Thyroid gland (tissue), 4 donors: ENCODE results near the gene ASCC3.

Experiments
- POLR2A ChIP-seq, 2 donors: fragments of 450-650 bp; IDR thresholded peaks; one replicate each; pipeline ENCODE4 v1.6.1; 2017; ENCODE audit warnings: antibody characterized with exemption in 2 of 2, mild to moderate bottlenecking in 2 of 2, moderate library complexity in 1 of 2
- TF ChIP-seq, protein P1 (sequence below), 6 experiments: fragments of 200-600 bp in 3 of 6; fragments of 450-650 bp in 3 of 6; sonication (generic) in 3 of 6; IDR thresholded peaks; one replicate each; pipeline ENCODE4 v1.5.1; 2016 to 2019; ENCODE audit warnings: antibody characterized with exemption in 6 of 6, mild to moderate bottlenecking in 2 of 6, inconsistent platforms in 1 of 6, moderate library complexity in 1 of 6

DNA sequence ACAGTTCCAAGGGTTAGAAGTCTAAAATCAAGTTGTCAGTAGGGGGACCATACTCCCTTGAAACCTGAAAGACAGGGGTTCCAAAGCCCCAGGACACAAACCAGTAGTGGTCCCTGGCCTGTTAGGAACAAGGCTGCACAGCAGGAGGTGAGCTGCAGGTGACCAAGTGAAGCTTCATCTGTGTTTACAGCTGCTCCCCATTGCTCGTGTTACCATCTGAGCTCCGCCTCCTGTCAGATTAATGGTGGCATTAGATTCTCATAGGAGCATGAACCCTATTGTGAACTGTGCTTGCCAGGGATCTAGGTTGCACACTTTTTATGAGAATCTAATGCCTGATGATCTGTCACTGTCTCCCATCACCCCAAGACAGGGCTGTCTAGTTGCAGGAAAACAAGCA is 391.1 kb downstream of the ASCC3 start:
- TF ChIP-seq, protein P1, sequence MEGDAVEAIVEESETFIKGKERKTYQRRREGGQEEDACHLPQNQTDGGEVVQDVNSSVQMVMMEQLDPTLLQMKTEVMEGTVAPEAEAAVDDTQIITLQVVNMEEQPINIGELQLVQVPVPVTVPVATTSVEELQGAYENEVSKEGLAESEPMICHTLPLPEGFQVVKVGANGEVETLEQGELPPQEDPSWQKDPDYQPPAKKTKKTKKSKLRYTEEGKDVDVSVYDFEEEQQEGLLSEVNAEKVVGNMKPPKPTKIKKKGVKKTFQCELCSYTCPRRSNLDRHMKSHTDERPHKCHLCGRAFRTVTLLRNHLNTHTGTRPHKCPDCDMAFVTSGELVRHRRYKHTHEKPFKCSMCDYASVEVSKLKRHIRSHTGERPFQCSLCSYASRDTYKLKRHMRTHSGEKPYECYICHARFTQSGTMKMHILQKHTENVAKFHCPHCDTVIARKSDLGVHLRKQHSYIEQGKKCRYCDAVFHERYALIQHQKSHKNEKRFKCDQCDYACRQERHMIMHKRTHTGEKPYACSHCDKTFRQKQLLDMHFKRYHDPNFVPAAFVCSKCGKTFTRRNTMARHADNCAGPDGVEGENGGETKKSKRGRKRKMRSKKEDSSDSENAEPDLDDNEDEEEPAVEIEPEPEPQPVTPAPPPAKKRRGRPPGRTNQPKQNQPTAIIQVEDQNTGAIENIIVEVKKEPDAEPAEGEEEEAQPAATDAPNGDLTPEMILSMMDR (IDR thresholded peaks at IDR 0.05) = no peak
- TF ChIP-seq POLR2A (IDR thresholded peaks at IDR 0.05) = no peak
